ENCODE results near the gene RALGPS1.

Gene RALGPS1

GRCh38 chr9:127258606-127259471, 344.3 kb downstream of the RALGPS1 start:
- Histone ChIP-seq H3K9me3 (ENCODE audit: control insufficient read depth in 2 of 2, low read length in 2 of 2) (no peaks in the 10 kb centered on the region), H3K27me3 (ENCODE audit: control insufficient read depth in 2 of 2, insufficient read depth in 2 of 2, low read length in 2 of 2) (no peaks in the 10 kb centered on the region), H3K36me3 (ENCODE audit: control insufficient read depth in 2 of 2, insufficient read depth in 2 of 2, low read length in 2 of 2) (no peaks in the 10 kb centered on the region), H3K4me1 (ENCODE audit: control insufficient read depth in 2 of 2, insufficient read depth in 2 of 2, low read length in 2 of 2) (no peaks in the 10 kb centered on the region), H3K27ac (ENCODE audit: low read depth in 2 of 2, low read length in 2 of 2) (no peak overlapping the region), H3K4me3 (ENCODE audit: low read length in 2 of 2) (no peak overlapping the region), H3K9ac (ENCODE audit: low read depth in 1 of 2, low read length in 2 of 2) (no peak overlapping the region)

- no peaks in the 10 kb centered on the region for H3K4me1 ChIP-seq (ENCODE audit: control insufficient read depth in 2 of 2, insufficient read depth in 2 of 2, low read length in 2 of 2)
- H3K27me3 ChIP-seq (ENCODE audit: control insufficient read depth in 2 of 2, insufficient read depth in 2 of 2, low read length in 2 of 2): no peaks in the 10 kb centered on the region
- H3K9me3 ChIP-seq (ENCODE audit: control insufficient read depth in 2 of 2, low read length in 2 of 2): no peaks in the 10 kb centered on the region
- no peaks in the 10 kb centered on the region for H3K36me3 ChIP-seq (ENCODE audit: control insufficient read depth in 2 of 2, insufficient read depth in 2 of 2, low read length in 2 of 2)
- no peak overlapping the region for H3K9ac ChIP-seq (ENCODE audit: low read depth in 1 of 2, low read length in 2 of 2)
- H3K4me3 ChIP-seq (ENCODE audit: low read length in 2 of 2): no peak overlapping the region
- H3K27ac ChIP-seq (ENCODE audit: low read depth in 2 of 2, low read length in 2 of 2): no peak overlapping the region
Observed at GRCh38 chr9:127262602-127263001, 348.0 kb downstream of the RALGPS1 start.

GRCh38 chr9:127263237-127263636, 348.7 kb downstream of the RALGPS1 start:
- Histone ChIP-seq H3K27ac (ENCODE audit: low read depth in 2 of 2, low read length in 2 of 2) (no peak overlapping the region), H3K9me3 (ENCODE audit: control insufficient read depth in 2 of 2, low read length in 2 of 2) (no peaks in the 10 kb centered on the region), H3K27me3 (ENCODE audit: control insufficient read depth in 2 of 2, insufficient read depth in 2 of 2, low read length in 2 of 2) (no peaks in the 10 kb centered on the region), H3K4me1 (ENCODE audit: control insufficient read depth in 2 of 2, insufficient read depth in 2 of 2, low read length in 2 of 2) (no peaks in the 10 kb centered on the region), H3K9ac (ENCODE audit: low read depth in 1 of 2, low read length in 2 of 2) (no peak overlapping the region), H3K36me3 (ENCODE audit: control insufficient read depth in 2 of 2, insufficient read depth in 2 of 2, low read length in 2 of 2) (no peaks in the 10 kb centered on the region), H3K4me3 (ENCODE audit: low read length in 2 of 2) (no peak overlapping the region)

- Histone ChIP-seq H3K36me3 (ENCODE audit: control insufficient read depth in 2 of 2, insufficient read depth in 2 of 2, low read length in 2 of 2) (no peaks in the 10 kb centered on the region), H3K27me3 (ENCODE audit: control insufficient read depth in 2 of 2, insufficient read depth in 2 of 2, low read length in 2 of 2) (no peaks in the 10 kb centered on the region), H3K4me3 (ENCODE audit: low read length in 2 of 2) (no peak overlapping the region), H3K9me3 (ENCODE audit: control insufficient read depth in 2 of 2, low read length in 2 of 2) (no peaks in the 10 kb centered on the region), H3K4me1 (ENCODE audit: control insufficient read depth in 2 of 2, insufficient read depth in 2 of 2, low read length in 2 of 2) (no peaks in the 10 kb centered on the region), H3K27ac (ENCODE audit: low read depth in 2 of 2, low read length in 2 of 2) (no peak overlapping the region), H3K9ac (ENCODE audit: low read depth in 1 of 2, low read length in 2 of 2) (no peak overlapping the region)
Observed at GRCh38 chr9:127263664-127264063, 349.1 kb downstream of the RALGPS1 start.

GRCh38 chr9:127264462-127265219, 350.1 kb downstream of the RALGPS1 start, which contains the start of gene GARNL3:
Gene GARNL3, plus strand, starts transcription at chr9:127264774. Its CDS starts 104 bp downstream, at chr9:127264878.
- no peak within 1 kb of the TSS for H3K9ac ChIP-seq (ENCODE audit: low read depth in 1 of 2, low read length in 2 of 2)
- no peaks in the 10 kb centered on the region for H3K4me1 ChIP-seq (ENCODE audit: control insufficient read depth in 2 of 2, insufficient read depth in 2 of 2, low read length in 2 of 2)
- H3K9me3 ChIP-seq (ENCODE audit: control insufficient read depth in 2 of 2, low read length in 2 of 2): no peaks in the 10 kb centered on the region
- H3K36me3 ChIP-seq (ENCODE audit: control insufficient read depth in 2 of 2, insufficient read depth in 2 of 2, low read length in 2 of 2): no peaks in the 10 kb centered on the region
- no peak within 1 kb of the TSS for H3K27ac ChIP-seq (ENCODE audit: low read depth in 2 of 2, low read length in 2 of 2)
- H3K27me3 ChIP-seq (ENCODE audit: control insufficient read depth in 2 of 2, insufficient read depth in 2 of 2, low read length in 2 of 2): no peaks in the 10 kb centered on the region
- no peak within 1 kb of the TSS for H3K4me3 ChIP-seq (ENCODE audit: low read length in 2 of 2)

- Histone ChIP-seq H3K27me3 (ENCODE audit: control insufficient read depth in 2 of 2, insufficient read depth in 2 of 2, low read length in 2 of 2) (no peaks in the 10 kb centered on the region), H3K9me3 (ENCODE audit: control insufficient read depth in 2 of 2, low read length in 2 of 2) (no peaks in the 10 kb centered on the region), H3K4me1 (ENCODE audit: control insufficient read depth in 2 of 2, insufficient read depth in 2 of 2, low read length in 2 of 2) (no peaks in the 10 kb centered on the region), H3K4me3 (ENCODE audit: low read length in 2 of 2) (no peak overlapping the region), H3K36me3 (ENCODE audit: control insufficient read depth in 2 of 2, insufficient read depth in 2 of 2, low read length in 2 of 2) (no peaks in the 10 kb centered on the region), H3K27ac (ENCODE audit: low read depth in 2 of 2, low read length in 2 of 2) (no peak overlapping the region), H3K9ac (ENCODE audit: low read depth in 1 of 2, low read length in 2 of 2) (no peak overlapping the region)
Observed at GRCh38 chr9:127267793-127268525, 353.4 kb downstream of the RALGPS1 start.

GRCh38 chr9:127269449-127269848, 354.9 kb downstream of the RALGPS1 start:
- H3K27ac ChIP-seq (ENCODE audit: low read depth in 2 of 2, low read length in 2 of 2): no peak overlapping the region

More at GRCh38 chr9:127269449-127269848, 354.9 kb downstream of the RALGPS1 start:
- Histone ChIP-seq H3K9me3 (ENCODE audit: control insufficient read depth in 2 of 2, low read length in 2 of 2) (no peaks in the 10 kb centered on the region), H3K9ac (ENCODE audit: low read depth in 1 of 2, low read length in 2 of 2) (no peak overlapping the region), H3K4me3 (ENCODE audit: low read length in 2 of 2) (no peak overlapping the region), H3K36me3 (ENCODE audit: control insufficient read depth in 2 of 2, insufficient read depth in 2 of 2, low read length in 2 of 2) (no peaks in the 10 kb centered on the region), H3K27me3 (ENCODE audit: control insufficient read depth in 2 of 2, insufficient read depth in 2 of 2, low read length in 2 of 2) (no peaks in the 10 kb centered on the region), H3K4me1 (ENCODE audit: control insufficient read depth in 2 of 2, insufficient read depth in 2 of 2, low read length in 2 of 2) (no peaks in the 10 kb centered on the region)

Data from mucosa of rectum (tissue), 2 donors.